ENCODE data around the gene SFR1.
A peak's percentile ranks its signal among the peaks of the same experiment; 100 is the strongest.

SFR1 gene

DNA sequence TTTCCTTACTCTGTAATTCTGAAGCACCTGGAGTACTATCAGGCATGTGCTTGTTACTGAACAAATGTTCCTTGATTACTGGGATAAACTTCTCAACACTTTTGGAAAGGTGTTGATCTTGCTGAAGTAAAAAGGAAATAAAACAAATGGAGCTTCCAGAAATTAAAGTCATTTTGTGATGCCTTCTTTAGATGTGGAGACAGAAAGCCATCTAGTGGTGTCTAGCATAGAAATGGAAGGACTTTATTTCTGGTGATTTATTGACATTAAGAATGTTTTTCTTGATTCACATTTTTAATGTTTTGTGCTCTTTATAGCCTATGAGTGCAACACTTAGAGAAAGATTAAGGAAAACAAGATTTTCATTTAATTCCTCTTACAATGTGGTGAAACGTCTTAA lies 1.4 kb downstream of the SFR1 start:
- Histone ChIP-seq H3K27ac (ENCODE audit: low read length) (no peak overlapping the region), H4K20me1 (ENCODE audit: insufficient read depth, low read length) (no peaks in the 10 kb centered on the region), H2AFZ (ENCODE audit: low read depth, low read length) (no peak overlapping the region), H3K9ac (ENCODE audit: low read depth, low read length) (peak overlapping the region; percentile 89; the same call in 1 of the 2 replicates), H3K4me3 (ENCODE audit: low read depth in 1 of 2, low read length in 2 of 2) (peak overlapping the region in 1 of 2 experiments; percentile 75; a peak in 2 of 4 replicates), H3K79me2 (ENCODE audit: insufficient read depth, low read length) (peaks cover 13% of the 10 kb centered on the region), H3K27me3 (ENCODE audit: insufficient read depth, low read length, poor library complexity) (peaks cover 4% of the 10 kb centered on the region), H3K4me1 (ENCODE audit: insufficient read depth, low read length) (peaks cover 24% of the 10 kb centered on the region), H3K4me2 (ENCODE audit: insufficient read depth, low read length) (peak overlapping the region; percentile 89), H3K9me3 (ENCODE audit: insufficient read depth, low read length, severe bottlenecking) (no peaks in the 10 kb centered on the region), H3K36me3 (ENCODE audit: insufficient read depth, low read length) (peaks cover 8% of the 10 kb centered on the region; the same call in 1 of the 2 replicates)
- ATAC-seq (ENCODE audit: insufficient read depth, low read depth) (no peak), DNase-seq (no peak)
- TF ChIP-seq EZH2 (IDR thresholded peaks at IDR 0.05; ENCODE audit: borderline replicate concordance, low read depth, low read length, severe bottlenecking): no peak
- TF ChIP-seq, protein P1, sequence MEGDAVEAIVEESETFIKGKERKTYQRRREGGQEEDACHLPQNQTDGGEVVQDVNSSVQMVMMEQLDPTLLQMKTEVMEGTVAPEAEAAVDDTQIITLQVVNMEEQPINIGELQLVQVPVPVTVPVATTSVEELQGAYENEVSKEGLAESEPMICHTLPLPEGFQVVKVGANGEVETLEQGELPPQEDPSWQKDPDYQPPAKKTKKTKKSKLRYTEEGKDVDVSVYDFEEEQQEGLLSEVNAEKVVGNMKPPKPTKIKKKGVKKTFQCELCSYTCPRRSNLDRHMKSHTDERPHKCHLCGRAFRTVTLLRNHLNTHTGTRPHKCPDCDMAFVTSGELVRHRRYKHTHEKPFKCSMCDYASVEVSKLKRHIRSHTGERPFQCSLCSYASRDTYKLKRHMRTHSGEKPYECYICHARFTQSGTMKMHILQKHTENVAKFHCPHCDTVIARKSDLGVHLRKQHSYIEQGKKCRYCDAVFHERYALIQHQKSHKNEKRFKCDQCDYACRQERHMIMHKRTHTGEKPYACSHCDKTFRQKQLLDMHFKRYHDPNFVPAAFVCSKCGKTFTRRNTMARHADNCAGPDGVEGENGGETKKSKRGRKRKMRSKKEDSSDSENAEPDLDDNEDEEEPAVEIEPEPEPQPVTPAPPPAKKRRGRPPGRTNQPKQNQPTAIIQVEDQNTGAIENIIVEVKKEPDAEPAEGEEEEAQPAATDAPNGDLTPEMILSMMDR (IDR thresholded peaks at IDR 0.05; ENCODE audit: borderline replicate concordance, extremely low read depth, low read length, poor library complexity, severe bottlenecking): peak; percentile 51

DNA sequence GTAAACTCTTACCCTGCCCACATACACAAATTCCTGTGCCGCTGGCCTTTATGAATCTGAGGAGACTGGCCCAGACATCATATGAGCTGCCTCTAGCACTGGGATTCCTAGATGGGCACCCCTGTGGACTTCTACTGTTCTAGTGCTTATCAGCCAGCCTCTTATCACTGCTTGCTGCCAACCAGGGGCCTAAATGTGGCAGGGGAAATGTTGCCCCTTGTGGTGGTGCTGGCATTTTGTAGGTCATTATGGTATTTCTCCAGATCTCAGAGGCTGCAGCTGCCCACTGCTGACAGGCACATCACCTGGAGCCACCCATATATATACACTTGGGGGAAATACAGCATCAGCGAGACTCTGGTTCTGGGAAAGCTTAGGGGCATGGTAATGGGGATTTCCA lies 5.4 kb downstream of the SFR1 start:
- Histone ChIP-seq H3K36me3 (ENCODE audit: insufficient read depth, low read length) (peaks cover 8% of the 10 kb centered on the region; the same call in 1 of the 2 replicates), H3K9me3 (ENCODE audit: insufficient read depth, low read length, severe bottlenecking) (no peaks in the 10 kb centered on the region), H3K9ac (ENCODE audit: low read depth, low read length) (no peak overlapping the region), H3K4me2 (ENCODE audit: insufficient read depth, low read length) (no peak overlapping the region), H3K27me3 (ENCODE audit: insufficient read depth, low read length, poor library complexity) (no peaks in the 10 kb centered on the region), H4K20me1 (ENCODE audit: insufficient read depth, low read length) (no peaks in the 10 kb centered on the region), H3K79me2 (ENCODE audit: insufficient read depth, low read length) (peaks cover 9% of the 10 kb centered on the region), H2AFZ (ENCODE audit: low read depth, low read length) (no peak overlapping the region), H3K27ac (ENCODE audit: low read length) (no peak overlapping the region), H3K4me1 (ENCODE audit: insufficient read depth, low read length) (peaks cover 16% of the 10 kb centered on the region), H3K4me3 (ENCODE audit: low read depth in 1 of 2, low read length in 2 of 2) (no peak overlapping the region)
- TF ChIP-seq EZH2 (IDR thresholded peaks at IDR 0.05; ENCODE audit: borderline replicate concordance, low read depth, low read length, severe bottlenecking): no peak
- TF ChIP-seq, protein P1 (IDR thresholded peaks at IDR 0.05; ENCODE audit: borderline replicate concordance, extremely low read depth, low read length, poor library complexity, severe bottlenecking): peak; percentile 50
- DNase-seq (peak; percentile 26), ATAC-seq (ENCODE audit: insufficient read depth, low read depth) (peak; percentile 65)

DNA sequence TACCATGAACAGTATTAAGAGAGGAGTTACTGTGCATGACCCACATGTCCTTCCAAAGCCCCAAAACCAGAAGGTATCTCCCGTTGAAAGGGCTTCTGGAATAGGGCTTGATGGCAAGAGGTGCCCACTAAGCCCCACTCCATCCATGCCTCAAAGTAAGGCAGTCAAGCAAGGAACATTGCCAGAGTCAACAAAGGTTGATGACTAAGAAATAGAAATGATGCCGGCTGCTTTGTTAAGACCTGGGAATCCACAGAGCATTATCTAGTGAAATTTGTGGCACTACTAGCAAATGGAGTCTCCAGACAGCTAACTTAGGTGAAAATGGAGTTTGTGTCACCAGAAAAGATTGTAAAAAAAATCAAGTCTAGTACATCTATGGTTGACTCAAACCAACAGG lies 6.2 kb downstream of the SFR1 start:
- Histone ChIP-seq H3K27ac (ENCODE audit: low read length) (no peak overlapping the region), H3K4me3 (ENCODE audit: low read depth in 1 of 2, low read length in 2 of 2) (no peak overlapping the region), H3K27me3 (ENCODE audit: insufficient read depth, low read length, poor library complexity) (no peaks in the 10 kb centered on the region), H4K20me1 (ENCODE audit: insufficient read depth, low read length) (no peaks in the 10 kb centered on the region), H2AFZ (ENCODE audit: low read depth, low read length) (no peak overlapping the region), H3K9me3 (ENCODE audit: insufficient read depth, low read length, severe bottlenecking) (no peaks in the 10 kb centered on the region), H3K79me2 (ENCODE audit: insufficient read depth, low read length) (0 out of 2 replicates have a peak, but pooled peaks cover 1% of the 10 kb centered on the region), H3K4me2 (ENCODE audit: insufficient read depth, low read length) (no peak overlapping the region), H3K36me3 (ENCODE audit: insufficient read depth, low read length) (peaks cover 8% of the 10 kb centered on the region; the same call in 1 of the 2 replicates), H3K9ac (ENCODE audit: low read depth, low read length) (no peak overlapping the region), H3K4me1 (ENCODE audit: insufficient read depth, low read length) (peaks cover 8% of the 10 kb centered on the region)
- ATAC-seq (ENCODE audit: insufficient read depth, low read depth) (no peak), DNase-seq (no peak)
- no peak for TF ChIP-seq EZH2 (IDR thresholded peaks at IDR 0.05; ENCODE audit: borderline replicate concordance, low read depth, low read length, severe bottlenecking)
- TF ChIP-seq, protein P1 (IDR thresholded peaks at IDR 0.05; ENCODE audit: borderline replicate concordance, extremely low read depth, low read length, poor library complexity, severe bottlenecking): no peak

Measured in DND-41 (cell line).